Lung (tissue), 12 donors: ENCODE results near the gene SIL1. TPM values are rescaled to one million over a fixed set of nuclear protein-coding genes. Genes with fewer than 3 reads are reported as not detected.
A peak's percentile ranks its signal among the peaks of the same experiment; 100 is the strongest.

Experiments used
- ATAC-seq: fragments of 200-7000 bp; cut with Tn5 transposase; one replicate; pipeline ENCODE4 v1.9.1; 2020; ENCODE audit warnings: moderate number of reproducible peaks; ENCODE audit not compliant: insufficient read depth, low FRiP score
- DNase-seq, 3 donors: peaks; one replicate each; pipeline ENCODE4 v3.0.0-alpha.2; 2013 to 2017
- H3K27ac ChIP-seq, 2 donors: one replicate each; pipeline ENCODE4 v1.5.1; 2013; ENCODE audit warnings: mild to moderate bottlenecking in 2 of 2, moderate library complexity in 2 of 2, control low read depth in 1 of 2, inconsistent platforms in 1 of 2, low read depth in 1 of 2, low read length in 1 of 2
- H3K27me3 ChIP-seq, 3 donors: one replicate each; pipeline ENCODE4 v1.5.1; 2013; ENCODE audit warnings: low read length in 2 of 3; ENCODE audit not compliant: control insufficient read depth in 3 of 3, insufficient read depth in 3 of 3
- H3K36me3 ChIP-seq, 4 donors: one replicate each; pipeline ENCODE4 v1.5.1; 2013; ENCODE audit warnings: low read length in 4 of 4, mild to moderate bottlenecking in 1 of 4, moderate library complexity in 1 of 4; ENCODE audit not compliant: control insufficient read depth in 4 of 4, insufficient read depth in 4 of 4
- H3K4me1 ChIP-seq, 5 donors: one replicate each; pipeline ENCODE4 v1.5.1; 2013; ENCODE audit warnings: low read length in 5 of 5, mild to moderate bottlenecking in 2 of 5, moderate library complexity in 1 of 5; ENCODE audit not compliant: control insufficient read depth in 5 of 5, insufficient read depth in 5 of 5
- H3K4me3 ChIP-seq: one replicate; pipeline ENCODE4 v1.5.1; 2013; ENCODE audit warnings: mild to moderate bottlenecking, control low read depth, moderate library complexity
- H3K9ac ChIP-seq, 2 donors: one replicate each; pipeline ENCODE4 v1.5.1; 2013; ENCODE audit warnings: low read length in 2 of 2, control low read depth in 1 of 2; ENCODE audit not compliant: insufficient read depth in 1 of 2
- H3K9me3 ChIP-seq, 4 donors: one replicate each; pipeline ENCODE4 v1.5.1; 2013; ENCODE audit warnings: low read length in 3 of 4, mild to moderate bottlenecking in 1 of 4, moderate library complexity in 1 of 4; ENCODE audit not compliant: control insufficient read depth in 4 of 4, insufficient read depth in 3 of 4
- WGBS, 2 donors: extraction: QIAGEN DNeasy Blood & Tissue Kit; methylation state at CpG; one replicate each; pipeline ENCODE4 v1.1.7; 2013; 5-methylcytosine and 5-hydroxymethylcytosine counted together
- polyA plus RNA-seq, 2 donors: library from polyadenylated mRNA; stranded (reverse); fragments of 200-250 nt; gene quantifications; one replicate each; pipeline ENCODE4 v1.2.1, GENCODE V29; 2013
- total RNA-seq, 2 donors: library from RNA; depleted of rRNA in 1 of 2; stranded (reverse); fragments of >200 nt in 1 of 2; gene quantifications; one replicate each; pipeline ENCODE4 v1.2.1, GENCODE V29; 2014 to 2021
- TF ChIP-seq, protein P1 (sequence below): IDR thresholded peaks from 2 replicates; pipeline ENCODE4 v1.5.1; 2012; ENCODE audit warnings: mild to moderate bottlenecking; ENCODE audit errors: control extremely low read depth, extremely low read depth
- donor health status: control.
- donor health status: control.
- donor health status: Bipolar disorder and iron deficiency.
- donor health status: healthy.
- donor health status: DM: yes; HTN: yes; CAD: no.

SIL1 gene
- total and polyA plus RNA-seq, 4 donors = 38.5 to 109 (median 78.4) TPM

DNA sequence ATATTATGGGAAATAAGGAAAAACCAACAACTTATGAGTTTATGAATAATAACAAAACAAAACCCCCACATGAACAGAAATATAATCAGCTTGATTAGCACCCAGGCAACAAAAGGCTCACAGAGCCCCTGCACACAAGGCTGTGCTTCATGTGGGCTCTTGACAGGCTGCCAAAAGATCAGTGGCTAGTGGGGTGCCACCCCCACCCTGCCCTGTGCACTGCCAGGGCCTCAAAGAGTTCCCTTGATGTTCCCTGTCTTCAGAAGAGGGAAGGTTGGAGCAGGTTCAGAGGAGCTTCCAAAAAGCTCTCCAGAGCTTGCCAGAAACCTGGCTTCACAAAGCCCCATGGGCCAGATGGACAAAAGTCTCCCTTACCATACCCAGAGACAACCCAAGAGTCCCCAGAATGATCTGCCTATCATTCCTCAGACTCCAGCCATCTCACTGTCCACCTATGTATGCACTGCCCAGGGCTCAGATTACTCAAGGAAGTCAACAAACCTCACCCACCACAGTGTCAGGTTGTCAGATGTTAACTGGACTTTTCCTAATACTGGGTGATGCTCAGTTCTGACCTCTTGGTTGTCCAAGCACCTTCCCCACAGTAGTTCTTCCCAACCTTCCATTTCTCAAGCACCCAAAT lies 87.5 kb downstream of the SIL1 start:
- Histone ChIP-seq H3K4me3 (no peak overlapping the region), H3K4me1 (peaks cover 3 to 32% (median 12%) of the 10 kb centered on the region in 5 donors), H3K27me3 (no peaks in the 10 kb centered on the region), H3K36me3 (peaks cover 0 to 1% (median 0%) of the 10 kb centered on the region in 4 donors), H3K9me3 (no peaks in the 10 kb centered on the region), H3K9ac (no peak overlapping the region), H3K27ac (no peak overlapping the region)
- TF ChIP-seq, protein P1, sequence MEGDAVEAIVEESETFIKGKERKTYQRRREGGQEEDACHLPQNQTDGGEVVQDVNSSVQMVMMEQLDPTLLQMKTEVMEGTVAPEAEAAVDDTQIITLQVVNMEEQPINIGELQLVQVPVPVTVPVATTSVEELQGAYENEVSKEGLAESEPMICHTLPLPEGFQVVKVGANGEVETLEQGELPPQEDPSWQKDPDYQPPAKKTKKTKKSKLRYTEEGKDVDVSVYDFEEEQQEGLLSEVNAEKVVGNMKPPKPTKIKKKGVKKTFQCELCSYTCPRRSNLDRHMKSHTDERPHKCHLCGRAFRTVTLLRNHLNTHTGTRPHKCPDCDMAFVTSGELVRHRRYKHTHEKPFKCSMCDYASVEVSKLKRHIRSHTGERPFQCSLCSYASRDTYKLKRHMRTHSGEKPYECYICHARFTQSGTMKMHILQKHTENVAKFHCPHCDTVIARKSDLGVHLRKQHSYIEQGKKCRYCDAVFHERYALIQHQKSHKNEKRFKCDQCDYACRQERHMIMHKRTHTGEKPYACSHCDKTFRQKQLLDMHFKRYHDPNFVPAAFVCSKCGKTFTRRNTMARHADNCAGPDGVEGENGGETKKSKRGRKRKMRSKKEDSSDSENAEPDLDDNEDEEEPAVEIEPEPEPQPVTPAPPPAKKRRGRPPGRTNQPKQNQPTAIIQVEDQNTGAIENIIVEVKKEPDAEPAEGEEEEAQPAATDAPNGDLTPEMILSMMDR = no peak
- ATAC-seq = no peak
- no peak for DNase-seq

DNA sequence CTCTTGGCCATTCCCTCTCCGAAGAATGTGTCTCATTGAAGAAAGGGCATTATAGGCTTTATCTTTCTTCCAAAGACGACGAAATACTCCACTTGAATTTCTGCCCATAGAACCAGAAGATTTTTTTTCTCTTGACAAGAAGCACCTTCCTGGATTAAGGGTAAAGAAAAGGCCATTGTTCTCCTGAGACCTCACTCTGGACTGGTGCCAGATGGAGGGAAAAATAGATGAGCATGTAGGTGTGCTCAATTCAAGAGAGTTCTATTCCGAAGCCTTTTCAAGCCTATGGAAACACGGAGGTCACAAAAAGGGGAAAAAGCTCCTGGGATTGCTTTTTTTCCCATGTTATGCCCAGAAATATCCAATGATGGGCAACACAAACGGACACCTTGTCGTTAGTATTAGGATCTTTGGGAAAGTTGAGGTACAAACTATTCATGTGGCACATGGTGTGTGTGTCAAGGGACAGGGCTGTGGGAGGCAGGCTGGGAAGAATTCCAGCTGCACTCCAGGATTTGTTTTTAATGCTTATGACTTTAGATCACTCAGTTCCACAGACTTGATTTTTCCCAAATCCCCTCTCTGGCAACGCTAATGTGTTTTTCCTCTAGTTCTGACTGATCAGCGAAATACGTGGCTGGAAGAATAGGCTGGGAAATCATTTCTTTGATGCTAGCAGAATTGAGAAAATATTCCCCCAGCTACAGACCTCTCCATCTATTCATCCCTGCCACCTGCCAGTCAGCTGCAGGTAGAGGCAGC lies 89.9 kb downstream of the SIL1 start:
- H3K27ac ChIP-seq = no peak overlapping the region
- 75 to 78% methylated on average over 10 of the region's 10 CpGs for WGBS, 2 donors
- ATAC-seq = no peak

DNA sequence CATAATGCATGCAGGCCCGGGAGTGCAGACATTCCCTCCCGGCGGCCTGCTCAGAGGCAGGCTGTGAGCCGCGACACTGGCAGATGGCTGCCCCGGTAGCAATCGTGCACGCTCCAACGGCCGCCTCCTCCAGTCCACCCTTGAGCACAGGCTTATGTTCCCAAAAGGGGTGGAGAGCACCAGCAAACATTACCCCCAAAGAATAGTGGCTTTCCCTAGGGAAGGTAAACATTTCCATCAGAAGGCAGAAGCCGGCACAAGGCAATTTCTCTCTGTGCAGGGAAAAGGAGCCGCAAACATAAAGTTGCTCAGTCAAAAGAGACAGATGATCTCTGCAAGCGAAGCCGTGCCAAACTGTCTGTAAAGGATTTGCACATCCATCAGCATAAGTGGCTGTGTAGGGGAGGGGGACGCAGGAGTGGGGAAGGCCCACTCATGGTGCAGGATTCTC lies 92.5 kb downstream of the SIL1 start:
- Histone ChIP-seq H3K27ac (peak overlapping the region in 1 of 2 donors; percentile 38), H3K27me3 (no peaks in the 10 kb centered on the region), H3K36me3 (peaks cover 0 to 1% (median 0%) of the 10 kb centered on the region in 4 donors), H3K9me3 (no peaks in the 10 kb centered on the region), H3K4me1 (peaks cover 0 to 46% (median 21%) of the 10 kb centered on the region in 5 donors), H3K4me3 (no peak overlapping the region), H3K9ac (peak overlapping the region in 1 of 2 donors; percentile 6)
- ATAC-seq (no peak), DNase-seq (peak; percentile 20 to 32 (median 24))
- TF ChIP-seq, protein P1 = no peak
- WGBS, 2 donors = 74 to 84% methylated on average over 15 of the region's 15 CpGs

More for the DNA sequence above, 89.9 kb downstream of the SIL1 start:
- Histone ChIP-seq H3K9ac (no peak overlapping the region), H3K4me1 (peaks cover 0 to 46% (median 21%) of the 10 kb centered on the region in 5 donors), H3K9me3 (no peaks in the 10 kb centered on the region), H3K4me3 (no peak overlapping the region), H3K36me3 (peaks cover 0 to 1% (median 0%) of the 10 kb centered on the region in 4 donors), H3K27me3 (no peaks in the 10 kb centered on the region)
- TF ChIP-seq, protein P1 = no peak
- DNase-seq = peak; percentile 35 to 84 (median 74)
